ENCODE data around the gene RCL1. TPM values are rescaled to one million over a fixed set of nuclear protein-coding genes. Genes with fewer than 3 reads are reported as not detected.

Gene RCL1
- total RNA-seq, 2 donors from 2014 or later: 6.0 to 10.1 TPM

DNA sequence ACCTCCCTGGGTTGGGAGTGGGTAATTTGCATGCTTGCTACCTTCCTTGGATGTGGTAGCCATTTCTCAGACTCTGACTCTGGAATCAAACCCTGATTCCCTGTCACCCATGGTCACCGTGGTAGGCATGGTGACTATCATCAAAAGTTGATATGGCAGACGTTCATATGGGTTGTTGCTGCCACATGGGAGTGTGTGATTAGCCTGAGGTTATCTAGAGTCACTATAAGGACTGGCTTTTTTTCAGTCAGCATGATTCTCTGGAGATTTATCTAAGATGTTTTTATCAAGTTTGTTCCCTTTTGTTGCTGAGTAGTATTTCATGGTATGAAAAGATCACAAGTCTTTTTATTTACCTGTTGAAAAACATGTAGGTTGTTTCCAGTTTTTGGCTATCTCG lies 7.0 kb downstream of the RCL1 start:
- no peak for DNase-seq
- no peak for ATAC-seq
- intact Hi-C loops (cut with DNase I): loop anchor here (5.0 to 10.0 kb wide), 3 partner anchors 37 to 185 kb away; partner anchors contain the start of genes JAK2 (in 1 of the 2) and PLPP6 (in 1 of the 2)

DNA sequence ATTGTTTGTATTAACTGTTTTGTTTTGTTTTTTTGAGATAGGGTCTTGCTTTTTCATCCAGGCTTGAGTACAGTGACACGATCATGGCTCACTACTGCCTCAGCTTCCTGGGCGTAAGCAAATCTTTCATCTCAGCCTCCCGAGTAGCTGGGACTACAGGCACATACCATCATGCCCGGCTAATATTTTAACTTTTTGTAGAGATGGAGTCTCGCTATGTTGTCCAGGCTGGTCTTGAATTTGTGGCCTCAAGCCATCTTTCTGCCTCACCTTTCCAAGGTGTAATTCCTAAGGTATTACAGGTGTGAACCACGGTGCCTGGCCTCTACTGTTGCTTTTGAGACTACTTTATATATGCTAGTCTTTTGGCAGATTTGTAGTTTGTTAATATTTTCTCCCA lies 8.4 kb downstream of the RCL1 start:
- DNase-seq (no peak), ATAC-seq (no peak)
- intact Hi-C loops (cut with DNase I): no loop called here

DNA sequence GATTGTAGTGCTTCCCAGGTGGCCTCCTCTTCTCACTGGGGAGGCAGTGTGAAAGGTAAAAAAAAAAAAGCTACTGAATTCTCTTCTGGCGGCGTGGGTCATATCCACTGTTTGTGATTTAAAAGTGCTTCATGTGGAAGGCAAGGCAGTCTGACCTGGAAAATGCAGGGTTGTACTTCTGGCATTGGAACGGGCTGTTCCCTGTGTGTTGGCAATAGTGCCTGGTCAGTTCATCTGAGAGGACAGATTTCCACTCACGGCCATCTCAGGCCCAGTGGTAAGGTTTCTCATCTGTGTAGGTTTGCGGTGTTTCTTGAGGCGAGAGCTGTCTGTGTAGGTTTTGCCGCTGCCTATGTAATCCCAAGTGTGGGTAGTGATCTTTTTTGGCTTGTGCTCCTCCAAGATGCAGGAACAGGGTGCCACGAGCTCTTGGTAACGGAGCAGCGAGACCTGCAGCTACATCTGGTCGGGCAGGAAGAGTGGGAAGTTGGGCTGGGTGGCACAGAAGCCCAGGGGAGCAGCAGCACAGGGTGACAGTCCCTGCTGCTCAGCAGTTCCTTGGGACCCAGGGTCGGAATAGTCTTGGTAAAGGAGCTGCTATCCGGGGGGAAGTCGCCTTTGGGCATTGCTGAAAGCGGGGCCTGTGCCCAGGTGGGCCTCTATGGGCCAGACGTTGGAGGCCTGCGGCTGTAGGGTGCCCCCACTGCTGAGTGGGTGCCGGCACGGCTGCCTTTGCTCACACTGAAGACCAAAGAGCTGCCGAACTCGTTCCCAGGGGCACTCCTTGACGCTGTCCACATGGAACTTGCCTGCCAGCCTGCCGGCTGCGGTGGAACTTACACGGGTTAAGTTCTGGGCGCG lies 11.2 kb downstream of the RCL1 start:
- DNase-seq (no peak), ATAC-seq (no peak)
- intact Hi-C loops (cut with DNase I): no loop called here

DNA sequence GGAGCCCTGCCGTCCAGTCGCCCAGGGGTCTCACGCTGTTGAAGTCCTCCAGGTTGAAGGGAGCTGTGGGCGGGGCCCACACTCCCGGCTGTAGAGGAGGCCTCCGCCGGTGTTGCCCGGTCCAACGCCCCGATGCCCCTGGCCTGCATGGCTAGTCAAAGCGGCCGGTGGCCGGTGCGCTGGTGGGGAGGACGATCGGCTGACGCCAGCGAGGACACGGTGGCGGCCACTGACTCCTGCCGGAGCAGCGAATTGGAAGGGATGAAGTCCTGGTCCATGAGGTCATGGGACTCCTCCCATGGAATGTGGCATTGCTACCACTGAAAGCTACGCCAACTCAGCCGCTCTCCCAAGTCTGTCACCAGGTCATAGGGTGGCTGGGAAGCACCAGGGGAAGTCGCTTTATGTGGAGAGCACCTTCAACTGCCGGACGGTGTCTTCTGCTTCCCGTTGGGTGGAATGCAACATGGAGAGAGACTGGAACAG lies 11.8 kb downstream of the RCL1 start:
- DNase-seq (no peak), ATAC-seq (no peak)
- intact Hi-C loops (cut with DNase I): no loop called here

DNA sequence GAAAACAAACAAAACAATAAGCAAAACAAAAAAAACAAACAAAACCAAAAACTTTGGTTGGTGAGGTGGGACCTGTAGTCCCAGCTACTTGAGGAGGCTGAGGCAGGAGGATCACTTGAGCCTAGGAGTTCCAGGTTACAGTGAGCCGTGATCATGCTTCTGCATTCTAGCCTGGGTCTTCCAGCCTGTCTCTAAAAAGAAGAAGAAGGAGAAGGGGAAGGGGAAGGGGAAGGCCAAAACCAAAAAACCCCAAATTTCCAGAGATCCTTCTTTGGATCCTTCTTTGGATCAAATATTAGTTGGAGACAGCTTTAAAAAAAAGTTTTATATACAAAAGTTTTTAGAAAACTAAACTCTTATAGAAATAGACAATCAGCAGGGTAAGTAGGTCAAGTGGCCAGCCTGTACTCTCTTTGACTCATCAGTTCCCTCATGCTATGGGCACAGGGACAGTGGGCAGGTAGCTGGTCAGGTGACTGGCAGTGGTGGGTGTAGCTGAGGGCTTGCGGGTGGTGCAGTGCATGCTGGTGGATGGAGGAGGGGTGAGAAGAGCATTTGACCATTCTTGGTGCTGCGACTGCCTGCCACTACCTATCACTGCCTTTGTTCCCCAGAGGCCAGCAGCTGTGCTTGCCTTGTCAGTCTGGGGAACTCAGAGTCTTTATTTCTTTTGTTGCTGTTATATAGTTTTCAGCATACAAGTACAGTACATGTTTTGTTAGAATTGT lies 12.6 kb downstream of the RCL1 start:
- intact Hi-C loops (cut with DNase I): no loop called here
- ATAC-seq (no peak), DNase-seq (no peak)

DNA sequence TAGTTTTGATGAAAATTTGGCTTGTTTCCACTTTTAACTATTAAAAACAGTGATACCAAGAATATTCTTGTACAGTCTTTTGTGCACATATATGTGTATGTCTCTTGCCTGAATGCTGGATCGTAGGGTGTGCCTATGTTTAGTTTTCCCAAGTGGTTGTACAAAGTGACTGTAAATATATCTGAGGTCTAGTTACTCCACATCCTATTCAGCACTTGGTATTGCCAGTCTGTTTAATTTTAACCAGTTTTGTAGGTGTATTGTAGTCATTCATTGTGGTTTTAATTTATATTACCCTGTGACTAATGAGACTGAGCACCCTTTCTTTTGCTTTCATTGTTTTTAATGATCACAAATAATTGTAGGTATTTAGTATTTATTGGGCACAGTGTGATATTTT lies 17.8 kb downstream of the RCL1 start:
- intact Hi-C loops (cut with DNase I): no loop called here
- DNase-seq: no peak
- ATAC-seq: no peak

DNA sequence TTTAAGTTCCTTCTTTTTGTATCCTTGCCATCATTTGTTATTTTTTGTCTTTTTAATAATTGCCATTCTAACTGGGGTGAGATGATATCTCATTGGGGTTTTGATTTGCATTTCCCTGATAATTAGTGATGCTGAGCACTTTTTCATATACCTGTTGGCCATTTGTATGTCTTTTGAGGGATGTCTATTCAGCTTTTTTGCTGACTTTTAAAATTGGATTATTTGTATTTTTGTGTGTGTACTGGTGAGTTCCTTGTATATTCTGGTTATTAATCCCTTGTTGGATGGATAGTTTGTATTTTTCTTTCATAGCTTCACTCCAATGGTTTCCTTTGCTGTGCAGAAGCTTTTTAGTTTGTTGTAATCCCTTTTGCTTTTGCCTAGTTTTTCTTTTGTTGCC lies 19.1 kb downstream of the RCL1 start:
- no peak for ATAC-seq
- no peak for DNase-seq
- intact Hi-C loops (cut with DNase I): no loop called here

DNA sequence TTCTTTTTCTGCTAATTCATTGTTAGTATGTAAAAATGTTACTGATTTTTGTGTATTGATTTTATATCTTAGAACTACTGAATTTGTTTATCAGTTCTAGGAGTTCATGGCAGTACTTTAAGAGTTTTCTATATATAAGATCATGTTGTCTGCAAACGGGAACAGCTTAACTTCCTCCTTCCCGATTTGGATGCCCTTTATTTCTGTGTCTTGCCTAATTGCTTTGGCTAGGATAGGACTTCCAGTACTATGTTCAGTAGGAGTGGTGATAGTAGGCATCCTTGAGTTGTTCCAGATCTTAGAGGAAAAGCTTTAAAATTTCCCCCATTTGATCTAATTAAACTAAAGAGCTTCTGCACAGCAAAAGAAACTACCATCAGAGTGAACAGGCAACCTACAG lies 20.1 kb downstream of the RCL1 start:
- no peak for ATAC-seq
- intact Hi-C loops (cut with DNase I): no loop called here
- no peak for DNase-seq

DNA sequence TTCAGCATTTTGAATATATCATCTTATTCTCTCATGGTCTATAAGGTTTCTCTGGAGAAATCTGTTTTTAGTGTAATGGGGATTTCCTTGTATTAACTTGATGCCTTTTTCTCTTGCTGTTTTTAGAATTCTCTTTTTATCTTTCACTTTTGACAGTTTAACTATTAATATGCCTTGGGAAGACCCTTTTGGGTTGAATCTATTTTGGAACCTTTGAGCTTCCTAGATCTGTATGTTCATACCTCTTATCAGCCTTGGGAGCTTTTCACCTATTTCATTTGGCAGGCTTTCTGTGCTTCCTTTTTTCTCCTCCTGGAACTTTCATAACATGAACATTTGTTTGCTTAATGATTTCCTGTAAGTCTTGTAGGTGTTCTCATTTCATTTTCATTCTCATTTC lies 22.2 kb downstream of the RCL1 start:
- ATAC-seq (no peak), DNase-seq (no peak)
- intact Hi-C loops (cut with DNase I): no loop called here

DNA sequence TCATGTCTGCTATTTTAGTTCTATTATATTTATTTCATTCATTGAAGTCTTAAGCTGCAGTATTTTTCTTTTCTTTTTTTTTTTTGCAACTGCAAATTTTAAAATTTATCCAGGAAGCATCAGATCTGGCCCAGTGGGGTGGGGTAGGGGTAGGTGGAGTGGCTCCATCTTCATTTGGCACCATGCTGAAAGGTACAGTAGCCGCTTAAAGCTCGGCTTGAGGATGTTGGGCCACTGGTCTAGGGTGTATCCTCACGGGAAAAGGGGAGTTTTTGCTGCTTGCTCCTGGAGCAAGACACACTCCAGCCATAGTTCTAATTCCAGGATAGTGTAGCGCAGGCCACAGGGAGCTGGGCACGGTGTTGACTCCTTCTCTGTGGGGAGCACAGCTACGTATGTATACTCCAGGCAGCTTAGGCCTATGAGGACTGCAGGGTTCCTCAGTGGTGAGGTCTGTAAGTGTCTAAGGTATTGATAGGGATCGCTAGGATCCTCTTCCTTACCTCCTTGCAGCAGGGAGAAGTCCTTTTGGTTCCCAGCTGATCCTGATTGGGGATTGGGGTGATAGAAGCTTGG lies 22.7 kb downstream of the RCL1 start:
- no peak for DNase-seq
- ATAC-seq: no peak
- intact Hi-C loops (cut with DNase I): no loop called here

DNA sequence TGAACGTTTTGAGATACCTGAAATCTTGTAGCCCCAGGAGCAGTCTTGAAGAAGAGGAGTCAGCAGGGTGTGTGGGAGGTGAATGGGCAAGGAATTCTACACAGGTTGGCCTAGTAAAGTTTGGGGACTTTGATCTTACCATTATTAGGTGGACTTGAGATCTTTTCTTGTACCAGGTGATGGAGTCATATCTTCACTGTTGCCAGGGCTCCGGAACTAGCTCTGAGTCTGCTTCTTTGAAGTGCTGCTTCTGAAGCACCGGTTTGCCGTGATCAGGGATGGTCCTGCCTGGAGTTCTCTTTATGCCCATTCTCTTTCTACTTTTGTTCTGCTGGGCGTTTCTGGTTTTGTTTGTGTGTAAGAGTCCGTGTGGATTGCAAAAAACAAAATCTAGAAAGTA lies 27.4 kb downstream of the RCL1 start:
- intact Hi-C loops (cut with DNase I): no loop called here
- ATAC-seq: no peak
- no peak for DNase-seq

DNA sequence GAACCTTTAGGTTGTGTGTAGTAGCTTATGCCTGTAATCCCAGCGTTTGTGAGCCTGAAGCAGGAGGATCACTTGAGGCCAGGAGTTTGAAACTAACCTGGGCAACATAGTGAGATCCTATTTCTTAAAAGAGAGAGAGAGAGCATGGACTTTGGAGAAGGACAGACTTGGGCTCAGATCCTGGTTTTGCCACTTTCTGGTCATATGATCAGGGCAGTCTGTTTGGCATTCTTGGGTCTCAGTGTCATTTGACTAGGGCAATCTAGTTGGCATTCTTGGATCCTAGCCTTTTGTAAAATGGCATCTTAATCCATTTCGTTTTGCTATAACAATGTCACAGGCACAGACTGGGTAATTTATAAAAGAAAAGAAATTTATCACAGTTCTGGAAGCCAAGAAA lies 28.4 kb downstream of the RCL1 start:
- no peak for DNase-seq
- intact Hi-C loops (cut with DNase I): no loop called here
- no peak for ATAC-seq

DNA sequence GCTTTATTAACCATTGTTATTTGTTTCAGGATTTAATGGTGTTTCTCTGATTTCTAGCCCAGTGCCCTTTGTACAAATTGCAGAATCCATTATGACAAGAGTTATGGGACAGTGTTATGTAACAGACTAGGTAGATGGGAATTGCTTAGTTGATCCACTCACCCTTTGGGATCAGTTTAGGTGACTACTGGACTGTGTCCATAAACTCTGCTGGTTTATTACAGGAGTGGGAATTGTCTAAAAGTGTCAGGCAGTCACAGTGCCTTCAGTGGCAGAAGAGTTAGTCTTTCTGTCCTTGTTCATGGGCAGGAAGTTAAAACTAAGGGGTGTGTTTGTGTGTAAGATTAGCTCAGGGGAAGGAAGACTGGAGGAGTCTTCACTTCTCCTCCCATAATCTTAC lies 29.3 kb downstream of the RCL1 start:
- no peak for ATAC-seq
- intact Hi-C loops (cut with DNase I): no loop called here

DNA sequence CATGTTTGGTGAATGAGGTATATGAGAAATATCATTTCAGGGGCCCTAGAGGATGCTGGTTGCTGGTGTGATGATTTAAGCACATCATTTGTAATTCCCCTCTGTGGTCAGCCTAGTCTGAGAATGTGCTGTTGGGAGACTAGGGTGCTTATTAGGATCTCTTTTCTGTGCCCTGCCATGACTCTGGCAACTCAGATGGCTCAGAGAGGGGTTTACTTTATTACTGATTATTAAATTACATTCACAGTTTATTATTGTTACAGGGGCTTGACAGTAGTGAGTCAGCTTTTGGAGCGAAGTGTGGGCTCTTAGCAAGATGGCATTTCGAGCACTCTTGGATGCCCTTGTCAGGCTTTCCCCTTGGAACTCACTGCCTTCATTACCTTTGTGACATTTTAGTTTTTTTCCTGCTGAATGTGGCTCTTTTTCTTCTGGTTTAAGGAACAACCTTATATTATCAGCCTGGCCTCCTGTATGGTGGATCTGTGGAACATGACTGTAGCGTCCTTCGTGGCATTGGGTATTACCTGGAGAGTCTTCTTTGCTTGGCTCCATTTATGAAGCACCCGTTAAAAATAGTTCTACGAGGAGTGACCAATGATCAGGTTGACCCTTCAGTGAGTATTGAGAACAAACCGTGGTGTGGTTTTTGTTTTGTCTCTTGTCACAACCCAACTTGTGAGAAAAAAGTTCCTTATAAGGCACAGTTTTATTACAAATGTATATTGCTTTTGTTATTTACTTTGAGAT lies 33.8 kb downstream of the RCL1 start:
- ATAC-seq (no peak), DNase-seq (no peak)
- intact Hi-C loops (cut with DNase I): no loop called here

More for the DNA sequence above, 29.3 kb downstream of the RCL1 start:
- no peak for DNase-seq

DNA sequence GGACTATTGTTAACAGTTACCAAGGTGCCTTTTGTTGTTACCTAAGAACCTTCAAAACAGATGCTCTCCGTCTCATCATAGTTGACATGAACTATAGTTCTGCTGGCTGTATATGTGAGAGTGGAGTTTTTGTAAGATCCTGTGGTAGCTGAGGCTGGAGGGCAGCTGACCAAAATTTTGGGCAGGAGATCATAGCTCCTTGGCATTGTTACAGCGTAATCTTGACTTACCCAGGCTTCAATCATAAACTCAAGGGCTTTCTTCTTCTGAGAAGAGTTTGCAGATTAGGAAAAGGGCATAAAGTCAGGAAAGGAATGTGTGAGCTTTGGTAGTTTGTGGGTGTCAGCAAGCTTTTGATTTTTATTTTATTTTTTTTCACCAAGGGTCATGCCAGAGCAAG lies 34.5 kb downstream of the RCL1 start:
- ATAC-seq (no peak), DNase-seq (no peak)
- intact Hi-C loops (cut with DNase I): no loop called here

DNA sequence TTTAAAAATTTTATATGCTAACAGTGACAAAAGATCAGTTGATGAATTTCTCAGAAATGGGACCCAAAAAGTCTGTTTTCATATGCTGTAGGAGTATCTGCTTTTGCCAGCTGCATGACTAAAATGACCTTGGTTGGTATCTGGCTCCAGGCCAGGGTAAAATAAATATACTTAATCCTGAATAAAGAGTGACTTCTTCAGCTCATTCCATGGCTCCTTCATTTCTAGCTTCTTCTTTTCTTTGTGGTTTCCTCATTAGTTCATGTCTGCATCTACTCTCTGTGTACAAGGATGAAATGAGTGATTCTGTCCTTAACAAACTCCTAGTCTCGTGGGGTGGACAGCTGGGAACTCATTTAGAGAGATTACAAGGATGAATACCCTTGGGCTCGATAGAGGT lies 36.0 kb downstream of the RCL1 start:
- ATAC-seq: no peak
- intact Hi-C loops (cut with DNase I): no loop called here

DNA sequence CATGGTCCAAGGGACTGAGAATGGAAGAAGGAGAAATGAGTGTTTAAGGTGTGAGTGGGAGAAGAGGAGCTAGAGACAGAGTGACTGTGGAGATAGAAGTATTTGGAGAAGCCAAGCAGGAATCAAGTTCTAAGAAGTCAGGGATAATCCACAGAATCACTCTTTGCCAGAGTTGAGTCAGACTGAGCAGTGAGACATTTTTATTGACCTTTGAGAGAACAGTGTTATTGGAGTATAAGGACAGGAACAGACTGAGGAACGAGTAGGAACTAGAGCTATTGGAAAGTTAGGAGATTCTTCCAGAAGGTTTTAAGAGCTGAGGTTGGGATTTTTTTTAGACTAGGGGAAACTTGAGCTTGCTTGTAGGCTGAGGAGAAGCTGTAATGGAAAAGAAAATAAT lies 37.2 kb downstream of the RCL1 start:
- no peak for ATAC-seq
- no peak for DNase-seq
- intact Hi-C loops (cut with DNase I): no loop called here

More for the DNA sequence above, 36.0 kb downstream of the RCL1 start:
- no peak for DNase-seq

DNA sequence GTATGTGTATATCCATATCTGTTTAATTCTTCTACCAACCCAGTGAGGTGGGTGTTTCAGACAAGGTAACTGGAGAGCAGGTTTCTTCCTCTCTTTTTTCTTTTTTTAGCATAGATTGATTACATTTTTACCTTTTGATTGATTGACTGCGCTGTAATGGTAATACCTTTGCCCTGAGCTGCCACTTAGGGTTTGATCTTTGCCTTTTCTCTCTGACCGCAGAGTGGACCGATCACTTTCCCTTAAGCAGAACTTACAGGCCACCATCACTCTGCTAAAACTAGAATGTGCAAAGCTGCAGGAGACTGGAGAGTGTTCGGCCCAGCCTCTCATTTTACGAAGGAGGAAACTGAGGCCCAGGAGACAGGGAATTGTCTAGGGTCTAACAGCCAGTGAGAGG lies 38.0 kb downstream of the RCL1 start:
- intact Hi-C loops (cut with DNase I): no loop called here
- DNase-seq: no peak
- no peak for ATAC-seq

DNA sequence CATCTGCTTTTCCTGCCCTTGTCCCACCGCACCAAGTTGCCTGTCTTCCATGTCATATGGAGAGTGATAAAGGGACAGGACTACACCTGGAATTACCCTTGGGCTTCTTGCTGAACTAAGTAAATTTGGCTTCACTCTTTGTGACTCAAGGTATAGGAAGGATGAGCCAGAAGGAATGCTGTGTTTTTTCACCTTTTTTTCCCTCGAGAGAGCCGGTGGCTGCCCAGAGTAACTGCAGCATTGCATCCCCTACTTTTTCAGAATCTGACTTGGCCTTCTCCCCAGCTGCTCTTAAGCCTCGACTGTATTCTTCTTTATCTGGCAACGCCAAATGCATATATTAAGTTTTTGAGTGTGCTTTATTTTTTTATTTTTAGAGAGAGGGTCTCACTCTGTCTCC lies 38.4 kb downstream of the RCL1 start:
- ATAC-seq: no peak
- DNase-seq: no peak
- intact Hi-C loops (cut with DNase I): no loop called here

DNA sequence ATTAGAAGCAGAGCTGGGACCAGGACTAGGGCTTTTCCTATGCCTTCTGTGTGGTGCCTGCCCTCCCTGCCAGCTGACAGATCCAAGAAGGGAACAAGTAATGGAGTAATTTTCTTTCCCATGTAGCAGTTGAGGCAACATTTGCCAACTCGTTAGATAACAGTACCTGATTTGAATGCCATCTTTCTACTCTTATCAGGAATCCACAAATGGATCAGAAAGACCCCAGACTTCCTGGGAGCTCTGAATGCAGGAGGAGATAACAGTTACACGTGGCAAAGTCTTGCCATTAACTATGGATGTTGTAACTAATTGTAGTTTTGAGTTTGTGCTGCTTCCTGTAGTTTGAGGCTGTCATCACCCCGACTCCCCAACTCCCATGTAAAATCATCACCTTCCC lies 39.2 kb downstream of the RCL1 start:
- ATAC-seq (no peak), DNase-seq (no peak)
- intact Hi-C loops (cut with DNase I): no loop called here
